CD14-positive monocyte (primary cell): ENCODE data around the gene MARVELD1. TPM values are rescaled to one million over a fixed set of nuclear protein-coding genes. Genes with fewer than 3 reads are reported as not detected.
A peak's percentile ranks its signal among the peaks of the same experiment; 100 is the strongest.

Experiments used
- DNase-seq, 3 donors: peaks; one replicate each; pipeline ENCODE4 v3.0.0-alpha.2; 2011 to 2022
- H2AFZ ChIP-seq: 2 replicates; pipeline ENCODE4 v1.6.0; 2012; ENCODE audit warnings: mild to moderate bottlenecking, low read depth, low read length, inconsistent platforms; ENCODE audit not compliant: insufficient read depth, poor library complexity, severe bottlenecking
- H3K27ac ChIP-seq, 2 donors: 1 replicate in 1 of 2; 2 replicates in 1 of 2; pipeline ENCODE4 v1.5.1; 2012 to 2013; ENCODE audit warnings: low read length in 2 of 2, control low read depth in 1 of 2, inconsistent platforms in 1 of 2, low read depth in 1 of 2, mild to moderate bottlenecking in 1 of 2
- H3K27me3 ChIP-seq, 2 donors: one replicate each; pipeline versions ENCODE4 v1.6.0 to v1.6.1; 2011 to 2013; ENCODE audit warnings: low read length in 2 of 2; ENCODE audit not compliant: control insufficient read depth in 2 of 2, insufficient read depth in 2 of 2
- H3K36me3 ChIP-seq, 2 donors: replicated peaks in 1 of 2; 1 replicate in 1 of 2; 2 replicates in 1 of 2; pipeline versions ENCODE4 v1.5.1 to v1.6.1; 2012 to 2013; ENCODE audit warnings: low read length in 2 of 2, control low read depth in 1 of 2, inconsistent platforms in 1 of 2, mild to moderate bottlenecking in 1 of 2; ENCODE audit not compliant: insufficient read depth in 2 of 2, control insufficient read depth in 1 of 2
- H3K4me1 ChIP-seq, 2 donors: 1 replicate in 1 of 2; 2 replicates in 1 of 2; pipeline versions ENCODE4 v1.5.1 to v1.6.1; 2012 to 2013; ENCODE audit warnings: low read length in 2 of 2, control low read depth in 1 of 2, inconsistent platforms in 1 of 2, mild to moderate bottlenecking in 1 of 2, moderate library complexity in 1 of 2; ENCODE audit not compliant: insufficient read depth in 2 of 2, control insufficient read depth in 1 of 2
- H3K4me2 ChIP-seq: replicated peaks from 2 replicates; pipeline ENCODE3; 2012; ENCODE audit warnings: low read length, moderate library complexity, mild to moderate bottlenecking; ENCODE audit not compliant: poor library complexity, severe bottlenecking; ENCODE audit errors: extremely low read depth
- H3K4me3 ChIP-seq, 3 experiments: fragments of 200-600 bp in 1 of 3; sonication (generic) in 1 of 3; replicated peaks in 1 of 3; 1 replicate in 2 of 3; 2 replicates in 1 of 3; pipeline ENCODE4 v1.5.1; 2011 to 2013; ENCODE audit warnings: low read length in 3 of 3, mild to moderate bottlenecking in 3 of 3, control low read depth in 2 of 3, low read depth in 2 of 3, inconsistent platforms in 1 of 3, moderate library complexity in 1 of 3
- H3K79me2 ChIP-seq: 2 replicates; pipeline ENCODE4 v1.6.0; 2012; ENCODE audit warnings: mild to moderate bottlenecking, control low read depth, inconsistent platforms, low read length, moderate library complexity; ENCODE audit not compliant: insufficient read depth
- H3K9ac ChIP-seq: 2 replicates; pipeline ENCODE4 v1.6.0; 2017; ENCODE audit warnings: low read length, mild to moderate bottlenecking; ENCODE audit not compliant: insufficient read depth, poor library complexity, severe bottlenecking
- H3K9me3 ChIP-seq, 2 donors: replicated peaks in 1 of 2; 1 replicate in 1 of 2; 2 replicates in 1 of 2; pipeline versions ENCODE4 v1.5.1 to v1.6.1; 2012 to 2013; ENCODE audit warnings: low read length in 2 of 2, control low read depth in 1 of 2; ENCODE audit not compliant: control insufficient read depth in 1 of 2, insufficient read depth in 1 of 2
- H4K20me1 ChIP-seq: 2 replicates; pipeline ENCODE4 v1.6.0; 2012; ENCODE audit warnings: mild to moderate bottlenecking, low read length, control low read depth, moderate library complexity; ENCODE audit not compliant: insufficient read depth
- H3K27ac Mint-ChIP-seq, 7 donors: one replicate each; pipeline ENCODE4 v1.8.0; 2020; ENCODE audit warnings: mild to moderate bottlenecking in 7 of 7, mixed read lengths in 7 of 7, moderate library complexity in 6 of 7, inconsistent platforms in 2 of 7
- H3K27me3 Mint-ChIP-seq, 3 donors: one replicate each; pipeline ENCODE4 v1.8.0; 2021 to 2022; ENCODE audit warnings: low read depth in 3 of 3, mild to moderate bottlenecking in 3 of 3, mixed read lengths in 3 of 3, moderate library complexity in 3 of 3, inconsistent platforms in 1 of 3
- H3K36me3 Mint-ChIP-seq, 2 donors: one replicate each; pipeline ENCODE4 v1.8.0; 2020; ENCODE audit warnings: mixed read lengths in 2 of 2, inconsistent platforms in 1 of 2, mild to moderate bottlenecking in 1 of 2
- H3K4me1 Mint-ChIP-seq: one replicate; pipeline ENCODE4 v1.8.0; 2020; ENCODE audit warnings: mild to moderate bottlenecking, mixed read lengths
- H3K4me3 Mint-ChIP-seq, 2 donors: one replicate each; pipeline ENCODE4 v1.8.0; 2020; ENCODE audit warnings: mild to moderate bottlenecking in 2 of 2, mixed read lengths in 2 of 2, moderate library complexity in 1 of 2
- H3K9me3 Mint-ChIP-seq, 7 donors: one replicate each; pipeline ENCODE4 v1.8.0; 2020 to 2022; ENCODE audit warnings: mixed read lengths in 7 of 7, mild to moderate bottlenecking in 6 of 7, moderate library complexity in 6 of 7, inconsistent platforms in 2 of 7
- WGBS: methylation state at CpG from one replicate; pipeline ENCODE4 v1.1.5; 2013; ENCODE audit warnings: missing lambda C conversion rate; ENCODE audit not compliant: insufficient coverage; 5-methylcytosine and 5-hydroxymethylcytosine counted together
- intact Hi-C, 2 donors: fragments of 100-400 bp; cut with micrococcal nuclease; formaldehyde crosslinking; loops; one replicate each; pipeline versions ENCODE4 v1.15.0 to v1.15.1; 2023
- polyA plus RNA-seq, 3 donors: library from polyadenylated mRNA; depleted of rRNA in 1 of 3; unstranded in 2 of 3; stranded (reverse) in 1 of 3; fragments of 300-500 nt in 2 of 3; fragments of >200 nt in 1 of 3; fragmentation: Illumina TruSeq in 2 of 3; gene quantifications; 1 replicate in 2 of 3; 2 replicates in 1 of 3; pipeline ENCODE4 v1.2.3, GENCODE V29; 2012 to 2021
- TF ChIP-seq, protein P1 (sequence below): fragments of 200-600 bp; IDR thresholded peaks from one replicate; pipeline ENCODE4 v1.8.0; 2022; ENCODE audit warnings: antibody characterized with exemption, mild to moderate bottlenecking

The MARVELD1 gene
- polyA plus RNA-seq, 3 donors = 3.7 to 28.0 (median 9.2) TPM

DNA sequence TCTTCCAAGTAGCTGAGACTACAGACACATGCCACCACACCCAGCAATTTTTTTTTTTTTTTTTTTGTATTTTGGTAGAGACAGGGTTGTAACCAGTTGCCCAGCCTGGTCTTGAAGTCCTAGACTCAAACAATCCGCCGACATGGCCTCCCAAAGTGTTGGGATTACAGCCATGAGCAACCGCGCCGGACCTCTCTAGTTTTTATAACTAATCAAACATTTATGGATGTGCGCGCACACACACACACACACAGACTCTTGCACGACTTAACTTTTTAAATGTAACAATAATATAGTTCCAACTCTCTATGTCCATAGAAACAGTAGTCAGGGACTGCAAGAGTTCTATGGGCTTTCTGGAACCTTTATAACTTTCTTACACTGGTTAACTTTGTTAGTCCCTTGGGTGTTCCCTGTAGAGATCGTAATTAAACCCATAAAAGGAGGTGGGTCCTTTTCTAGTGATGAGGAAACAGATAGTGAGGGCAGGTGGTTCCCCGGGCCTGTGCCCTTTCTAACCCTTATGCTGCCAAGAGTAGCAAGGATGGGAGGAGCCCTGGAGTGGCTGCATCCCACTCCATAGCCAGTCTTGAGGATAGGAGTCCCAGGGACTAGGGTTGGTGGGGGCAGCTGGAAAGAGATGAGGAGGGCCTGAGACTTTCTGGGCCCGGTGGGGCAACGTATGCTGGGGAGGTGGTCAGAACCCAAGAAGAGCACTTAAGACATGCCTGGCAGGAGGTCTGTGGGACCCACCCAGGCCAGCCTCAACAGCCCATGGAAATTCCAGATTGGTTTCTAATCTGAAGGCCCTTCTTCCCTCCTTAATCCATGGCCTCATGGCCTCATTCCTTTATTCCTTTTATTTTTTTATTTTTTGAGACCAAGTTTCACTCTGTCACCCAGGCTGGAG lies 8.6 kb downstream of the MARVELD1 start:
- Mint-ChIP-seq H3K9me3 (peaks cover 0 to 3% (median 0%) of the 10 kb centered on the region in 7 donors), H3K4me3 (no peak overlapping the region), H3K36me3 (peaks cover 22 to 24% of the 10 kb centered on the region in 2 donors), H3K27me3 (no peaks in the 10 kb centered on the region), H3K4me1 (peaks cover 33% of the 10 kb centered on the region), H3K27ac (peak overlapping the region in 3 of 7 donors; percentile 11 to 73 (median 57))
- no peak overlapping the region for H3K4me2 ChIP-seq
- H3K9ac ChIP-seq = no peak overlapping the region
- peaks cover 0 to 21% of the 10 kb centered on the region in 2 donors for H3K36me3 ChIP-seq
- intact Hi-C loops = no loop called here
- TF ChIP-seq, protein P1, sequence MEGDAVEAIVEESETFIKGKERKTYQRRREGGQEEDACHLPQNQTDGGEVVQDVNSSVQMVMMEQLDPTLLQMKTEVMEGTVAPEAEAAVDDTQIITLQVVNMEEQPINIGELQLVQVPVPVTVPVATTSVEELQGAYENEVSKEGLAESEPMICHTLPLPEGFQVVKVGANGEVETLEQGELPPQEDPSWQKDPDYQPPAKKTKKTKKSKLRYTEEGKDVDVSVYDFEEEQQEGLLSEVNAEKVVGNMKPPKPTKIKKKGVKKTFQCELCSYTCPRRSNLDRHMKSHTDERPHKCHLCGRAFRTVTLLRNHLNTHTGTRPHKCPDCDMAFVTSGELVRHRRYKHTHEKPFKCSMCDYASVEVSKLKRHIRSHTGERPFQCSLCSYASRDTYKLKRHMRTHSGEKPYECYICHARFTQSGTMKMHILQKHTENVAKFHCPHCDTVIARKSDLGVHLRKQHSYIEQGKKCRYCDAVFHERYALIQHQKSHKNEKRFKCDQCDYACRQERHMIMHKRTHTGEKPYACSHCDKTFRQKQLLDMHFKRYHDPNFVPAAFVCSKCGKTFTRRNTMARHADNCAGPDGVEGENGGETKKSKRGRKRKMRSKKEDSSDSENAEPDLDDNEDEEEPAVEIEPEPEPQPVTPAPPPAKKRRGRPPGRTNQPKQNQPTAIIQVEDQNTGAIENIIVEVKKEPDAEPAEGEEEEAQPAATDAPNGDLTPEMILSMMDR = no peak
- no peaks in the 10 kb centered on the region for H3K27me3 ChIP-seq
- H3K4me1 ChIP-seq = peaks cover 28 to 31% of the 10 kb centered on the region in 2 donors
- H2AFZ ChIP-seq = no peak overlapping the region
- no peak overlapping the region for H3K4me3 ChIP-seq
- H3K9me3 ChIP-seq = no peaks in the 10 kb centered on the region
- 100% methylated on average over 8 of the region's 12 CpGs for WGBS
- H3K27ac ChIP-seq = no peak overlapping the region
- peaks cover 21% of the 10 kb centered on the region for H4K20me1 ChIP-seq
- no peaks in the 10 kb centered on the region for H3K79me2 ChIP-seq
- no peak for DNase-seq

GRCh38 chr10:97723001-97723400 lies 9.5 kb downstream of the MARVELD1 start:
- WGBS = 86% methylated on average over 3 of the region's 3 CpGs
- Mint-ChIP-seq H3K4me1 (peaks cover 24% of the 10 kb centered on the region), H3K4me3 (no peak overlapping the region), H3K36me3 (peaks cover 14 to 16% of the 10 kb centered on the region in 2 donors), H3K27me3 (no peaks in the 10 kb centered on the region), H3K27ac (peak overlapping the region; percentile 33 to 93 (median 68)), H3K9me3 (peaks cover 0 to 3% (median 0%) of the 10 kb centered on the region in 7 donors)
- Histone ChIP-seq H3K27me3 (no peaks in the 10 kb centered on the region), H3K36me3 (peaks cover 0 to 14% of the 10 kb centered on the region in 2 donors), H3K4me3 (no peak overlapping the region), H3K4me1 (peaks cover 21 to 22% of the 10 kb centered on the region in 2 donors), H3K9me3 (no peaks in the 10 kb centered on the region), H3K4me2 (no peak overlapping the region), H2AFZ (no peak overlapping the region), H3K27ac (no peak overlapping the region), H3K79me2 (no peaks in the 10 kb centered on the region), H3K9ac (no peak overlapping the region), H4K20me1 (peaks cover 14% of the 10 kb centered on the region)
- DNase-seq = peak in 1 of 3 donors; percentile 33
- TF ChIP-seq, protein P1 = no peak
- intact Hi-C loops = no loop called here
